ENCODE data around the gene ZNF277. TPM values are rescaled to one million over a fixed set of nuclear protein-coding genes. Genes with fewer than 3 reads are reported as not detected.

Gene ZNF277
- total and polyA plus RNA-seq, 10 of the 15 experiments (the other 5 are each of a cell fraction or from before 2014, with no cell fraction given) = 10.6 to 33.9 (median 22.0) TPM

GRCh38 chr7:112300072-112300471 lies 93.6 kb downstream of the ZNF277 start:
- Histone ChIP-seq H2AFZ (ENCODE audit: control insufficient read depth, low read depth, low read length) (no peak overlapping the region), H3K36me3 (ENCODE audit: control insufficient read depth in 2 of 2, insufficient read depth in 2 of 2, low read length in 1 of 2) (peaks cover 0 to 3% of the 10 kb centered on the region in 2 experiments; a peak in 2 of 4 replicates), H3K4me3 (no peak overlapping the region), H3K9me3 (replicated peaks; ENCODE audit: control insufficient read depth, insufficient read depth, low read length) (no peaks in the 10 kb centered on the region), H4K20me1 (ENCODE audit: control insufficient read depth, insufficient read depth) (no peaks in the 10 kb centered on the region), H3K27ac (ENCODE audit: control insufficient read depth, insufficient read depth) (no peak overlapping the region), H3K4me1 (ENCODE audit: control insufficient read depth, insufficient read depth, low read length) (no peaks in the 10 kb centered on the region), H3K79me2 (ENCODE audit: control insufficient read depth, insufficient read depth, low read length) (no peaks in the 10 kb centered on the region), H3K9ac (ENCODE audit: control insufficient read depth, insufficient read depth, low read length) (no peak overlapping the region), H3K4me2 (ENCODE audit: control insufficient read depth, insufficient read depth) (no peak overlapping the region), H3K27me3 (replicated peaks in 1 of 2; ENCODE audit: control insufficient read depth in 2 of 2, insufficient read depth in 2 of 2, low read length in 1 of 2) (no peaks in the 10 kb centered on the region)
- intact Hi-C loops (cut with micrococcal nuclease; ENCODE audit: unreplicated experiment) (no loop called here), in situ Hi-C loops (cut with MboI) (no loop called here)
- no TSS peak for BruUV-seq (replicated peaks)
- ChIA-PET RAD21 (ENCODE audit: unreplicated experiment) (no interaction called here), SMC1A (ENCODE audit: uncharacterized antibody, unreplicated experiment) (interaction anchor here (0.7 to 1.3 kb wide), 3 partner anchors 9 to 121 kb away, joined by 3 read pairs; no protein-coding TSS in a partner anchor), CTCF (no interaction called here), POLR2A (no interaction called here)
- 87% methylated on average over 2 of the region's 2 CpGs for WGBS (ENCODE audit: insufficient coverage, insufficient replicate concordance, low lambda C conversion rate, missing lambda C conversion rate)
- no peak for ATAC-seq
- TF ChIP-seq SUZ12 (IDR thresholded peaks at IDR 0.05; ENCODE audit: unreplicated experiment) (no peak), RFX5 (IDR thresholded peaks at IDR 0.05; ENCODE audit: low read depth, low read length) (no peak), YY1 (IDR thresholded peaks at IDR 0.05; ENCODE audit: low read depth, low read length) (no peak), BRCA1 (IDR thresholded peaks at IDR 0.05; ENCODE audit: low read depth, low read length) (no peak), GABPA (IDR thresholded peaks at IDR 0.05; ENCODE audit: low read depth) (no peak), IRF4 (IDR thresholded peaks at IDR 0.05; ENCODE audit: low read depth, low read length) (no peak), HCFC1 (IDR thresholded peaks at IDR 0.05; ENCODE audit: low read length) (no peak), IKZF1 (conservative IDR thresholded peaks at IDR 0.05) (no peak), SIN3A (IDR thresholded peaks at IDR 0.05; ENCODE audit: low read depth, low read length) (no peak), POLR2A (IDR thresholded peaks at IDR 0.05; ENCODE audit: low read depth, low read length) (no peak), SPI1 (IDR thresholded peaks at IDR 0.05; ENCODE audit: borderline replicate concordance, insufficient read depth, low read depth, low read length) (no peak), RUNX3 (IDR thresholded peaks at IDR 0.05; ENCODE audit: low read length) (no peak), MTA2 (IDR thresholded peaks at IDR 0.05; ENCODE audit: low read depth) (no peak), ZSCAN29 (IDR thresholded peaks at IDR 0.05) (no peak), IRF5 (IDR thresholded peaks at IDR 0.05; ENCODE audit: borderline replicate concordance) (no peak), NBN (IDR thresholded peaks at IDR 0.05) (no peak), PML (IDR thresholded peaks at IDR 0.05; ENCODE audit: low read length) (no peak), ZBTB33 (IDR thresholded peaks at IDR 0.05) (no peak), POLR2AphosphoS5 (IDR thresholded peaks at IDR 0.05; ENCODE audit: low read length) (no peak)
- no peak for DNase-seq (ENCODE audit: low read depth, low spot score)
- FAIRE-seq = no peak
